HG02623 (cell line): Measurements from ENCODE around the gene SYT15B.
"Not testable (repeated sequence)": the region's sequence is repeated elsewhere in the genome, so short reads cannot be mapped to it uniquely, and the experiment has no call there.

Source experiments
- ATAC-seq: cut with Tn5 transposase; IDR thresholded peaks from one replicate; pipeline ENCODE4 v1.9.1; 2021; ENCODE audit warnings: moderate library complexity; ENCODE audit not compliant: unreplicated experiment

The SYT15B gene

GRCh38 chr10:47730911-47731310 is 32.5 kb downstream of the SYT15B start:
- ATAC-seq: not testable (repeated sequence)

GRCh38 chr10:47725740-47726139 is 37.7 kb downstream of the SYT15B start:
- ATAC-seq: not testable (repeated sequence)

GRCh38 chr10:47725047-47725446 is 38.3 kb downstream of the SYT15B start:
- not testable (repeated sequence) for ATAC-seq

- not testable (repeated sequence) for ATAC-seq
Measured at GRCh38 chr10:47724119-47724518, 39.3 kb downstream of the SYT15B start.

GRCh38 chr10:47723362-47723761 is 40.0 kb downstream of the SYT15B start:
- not testable (repeated sequence) for ATAC-seq

GRCh38 chr10:47717011-47717769 is 46.2 kb downstream of the SYT15B start:
- not testable (repeated sequence) for ATAC-seq
